Stimulated activated CD8-positive, alpha-beta memory T cell treated with anti-CD3 and anti-CD28 coated beads, Interleukin-7, amount 100 ng/mL, for 24 hours (primary cell): ENCODE results near the gene BMPR1B.
"Not testable (repeated sequence)": the region's sequence is repeated elsewhere in the genome, so short reads cannot be mapped to it uniquely, and the experiment has no call there.

ENCODE experiments used
- DNase-seq: peaks from one replicate; pipeline ENCODE4 v3.0.0-alpha.2; 2020; ENCODE audit warnings: low read depth

BMPR1B gene

DNA sequence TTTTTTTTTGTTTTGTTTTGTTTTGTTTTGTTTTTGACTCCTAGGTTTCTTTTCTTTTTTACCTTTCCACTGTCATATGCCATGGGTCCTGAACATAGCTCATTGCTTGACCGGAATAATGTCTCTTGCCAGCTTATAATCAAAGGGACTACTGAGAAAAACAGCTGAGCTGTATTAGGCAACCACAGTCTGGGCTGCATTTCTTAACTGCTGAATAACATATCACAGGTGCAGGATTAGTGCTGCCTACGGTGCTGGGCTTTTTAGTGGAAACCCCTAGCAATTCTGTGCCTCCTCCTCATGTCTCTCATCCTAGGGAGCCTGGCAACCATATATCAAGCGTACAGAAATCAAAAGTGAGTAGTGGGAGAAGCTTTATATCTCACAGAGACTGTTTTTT, 333.5 kb downstream of the BMPR1B start:
- DNase-seq = no peak

GRCh38 chr4:95092766-95093165, 335.0 kb downstream of the BMPR1B start:
- no peak for DNase-seq

- DNase-seq = no peak
These were observed 335.7 kb downstream of the BMPR1B start for GRCh38 chr4:95093460-95093859.

GRCh38 chr4:95093936-95094929, 336.5 kb downstream of the BMPR1B start:
- DNase-seq = no peak

- DNase-seq = no peak
These were observed 337.7 kb downstream of the BMPR1B start for GRCh38 chr4:95095348-95095974.

DNA sequence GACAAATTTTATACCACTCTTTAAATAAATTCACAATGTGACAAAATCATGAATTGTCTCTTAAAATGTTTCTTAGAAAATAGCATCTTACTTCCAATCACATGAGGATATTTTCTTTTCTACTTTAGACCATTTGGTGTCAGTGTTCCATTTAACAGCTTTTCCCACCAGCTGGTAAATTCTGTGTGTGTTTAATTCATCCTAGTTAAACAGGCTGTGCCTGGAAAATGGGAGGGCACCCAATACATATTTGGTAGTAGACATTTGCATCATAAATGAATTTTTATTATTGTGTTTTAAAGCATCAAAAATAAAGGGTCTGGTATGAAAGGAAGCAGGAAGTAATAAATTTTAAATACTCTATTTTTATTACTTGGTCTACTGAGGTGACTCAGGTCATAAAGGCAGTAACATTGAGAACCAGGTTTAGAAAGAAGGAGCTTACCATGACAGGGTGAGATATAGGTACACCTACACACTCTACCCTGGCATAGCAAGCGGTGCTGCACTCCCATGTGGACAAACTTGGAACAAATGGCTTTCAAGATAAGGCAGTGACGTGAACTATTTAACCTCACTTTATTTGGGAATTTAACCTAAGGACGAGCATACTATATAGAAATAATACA, 344.5 kb downstream of the BMPR1B start:
- no peak for DNase-seq

DNA sequence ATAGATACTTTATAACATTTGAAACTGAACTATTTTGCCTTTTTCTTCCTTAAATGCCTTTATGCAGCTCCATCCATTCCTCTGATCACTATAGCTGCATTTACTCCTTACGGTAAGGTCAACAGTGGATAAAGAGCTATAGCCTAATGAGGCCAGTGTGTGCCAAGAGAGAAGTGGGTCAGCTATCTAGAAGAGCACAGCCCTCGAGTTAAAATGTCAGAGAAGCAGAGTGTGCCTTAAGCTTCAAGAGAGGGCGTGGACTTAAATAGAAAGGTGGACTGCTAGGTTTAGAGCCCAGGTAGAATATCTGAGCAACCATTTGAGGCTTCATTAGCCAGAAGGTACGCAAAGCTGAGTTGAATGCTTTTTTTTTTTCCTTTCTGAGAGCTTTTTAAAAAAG, 347.4 kb downstream of the BMPR1B start:
- DNase-seq = no peak

GRCh38 chr4:95105983-95106382, 348.2 kb downstream of the BMPR1B start:
- no peak for DNase-seq

GRCh38 chr4:95106408-95106928, 348.7 kb downstream of the BMPR1B start:
- DNase-seq = no peak

DNA sequence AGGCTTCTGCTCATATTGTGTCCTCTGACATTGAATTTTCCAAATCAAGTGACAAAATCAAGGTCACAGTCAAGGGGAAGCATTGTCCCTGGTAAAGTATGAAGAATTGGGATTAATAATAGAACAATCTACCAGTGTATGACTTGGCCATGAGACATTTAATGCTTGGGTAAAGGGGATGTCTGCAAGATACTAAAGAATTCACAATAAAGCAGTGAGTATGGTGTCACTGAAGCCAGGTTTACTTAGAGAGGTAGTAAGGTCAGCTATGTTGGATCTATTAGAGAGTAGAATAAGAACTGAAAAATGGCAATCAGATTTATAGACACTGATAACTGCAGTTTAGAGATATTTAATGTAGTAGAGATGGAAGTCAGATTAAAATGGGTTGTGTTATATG, 349.2 kb downstream of the BMPR1B start:
- no peak for DNase-seq

GRCh38 chr4:95107635-95108034, 349.9 kb downstream of the BMPR1B start:
- no peak for DNase-seq

GRCh38 chr4:95108883-95109421, 351.2 kb downstream of the BMPR1B start:
- DNase-seq = no peak

- no peak for DNase-seq
These were observed 356.8 kb downstream of the BMPR1B start for GRCh38 chr4:95114521-95114920.

DNA sequence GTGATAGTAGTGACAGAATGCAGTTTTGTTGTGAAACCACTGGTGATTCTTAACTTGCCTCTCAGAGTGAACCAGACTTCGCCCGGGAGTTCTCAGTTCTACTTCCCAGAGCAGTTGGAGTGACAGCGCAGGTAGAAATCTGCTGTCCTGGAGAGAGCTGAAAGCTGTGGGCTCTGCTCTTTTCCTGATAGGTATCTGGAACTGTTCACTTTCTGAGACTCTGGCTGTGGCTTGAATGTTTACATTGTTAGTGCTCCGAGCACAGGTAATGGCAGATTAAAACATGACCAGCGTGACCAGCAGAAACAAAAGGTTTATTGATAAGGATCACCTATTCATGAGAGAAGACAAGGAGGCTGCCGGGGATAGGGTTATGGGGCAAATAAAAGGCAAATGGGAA, 360.7 kb downstream of the BMPR1B start:
- no peak for DNase-seq

GRCh38 chr4:95120456-95120855, 362.7 kb downstream of the BMPR1B start:
- no peak for DNase-seq

GRCh38 chr4:95122001-95122400, 364.2 kb downstream of the BMPR1B start:
- no peak for DNase-seq

GRCh38 chr4:95124906-95125504, 367.2 kb downstream of the BMPR1B start:
- no peak for DNase-seq

- no peak for DNase-seq
These were observed 371.3 kb downstream of the BMPR1B start for GRCh38 chr4:95129031-95129430.

- DNase-seq = no peak
These were observed 372.1 kb downstream of the BMPR1B start for GRCh38 chr4:95129821-95130311.

GRCh38 chr4:95134016-95134415, 376.3 kb downstream of the BMPR1B start:
- not testable (repeated sequence) for DNase-seq

DNA sequence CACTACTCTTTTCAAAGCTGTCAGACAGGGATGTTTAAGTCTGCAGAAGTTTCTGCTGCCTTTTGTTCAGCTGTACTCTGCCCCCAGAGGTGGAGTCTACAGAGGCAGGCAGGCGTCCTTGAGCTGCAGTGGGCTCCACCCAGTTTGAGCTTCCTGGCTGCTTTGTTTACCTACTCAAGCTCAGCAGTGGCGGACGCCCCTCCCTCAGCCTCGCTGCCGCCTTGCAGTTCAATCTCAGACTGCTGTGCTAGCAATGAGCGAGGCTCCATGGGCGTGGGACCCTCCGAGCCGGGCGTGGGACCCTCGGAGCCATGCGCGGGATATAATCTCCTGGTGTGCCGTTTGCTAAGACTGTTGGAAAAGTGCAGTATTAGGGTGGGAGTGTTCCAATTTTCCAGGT, 381.7 kb downstream of the BMPR1B start:
- not testable (repeated sequence) for DNase-seq

GRCh38 chr4:95141361-95141760, 383.6 kb downstream of the BMPR1B start:
- DNase-seq = no peak
